GM12878 (cell line): ENCODE results near the gene PLPP1. TPM values are rescaled to one million over a fixed set of nuclear protein-coding genes. Genes with fewer than 3 reads are reported as not detected.

Experiments used
- ATAC-seq: fragments of 200-7000 bp; cut with Tn5 transposase; 3 replicates; pipeline ENCODE4 v1.9.1; 2020; ENCODE audit warnings: mild to moderate bottlenecking, moderate library complexity
- BruUV-seq: library from RNA; stranded (reverse); fragments of 400-500 nt; replicated peaks from 2 replicates; lab custom pipeline; 2021; lab: Mats Ljungman, UMichigan
- CTCF ChIA-PET: fragments of 300-600 bp; sonication (Branson Sonifier 250); formaldehyde crosslinking; extraction: SDS; loops from one replicate; lab custom pipeline; 2021; ENCODE audit warnings: inconsistent platforms; lab: Yijun Ruan, JAX
- POLR2A ChIA-PET: fragments of 350-600 bp; formaldehyde crosslinking; extraction: SDS; loops from one replicate; lab custom pipeline; 2021; ENCODE audit warnings: inconsistent platforms; lab: Charles Lee
- RAD21 ChIA-PET: fragments of 300-600 bp; sonication (Branson Sonifier 250); formaldehyde crosslinking; loops from one replicate; lab custom pipeline; 2023; ENCODE audit warnings: antibody characterized with exemption; ENCODE audit not compliant: unreplicated experiment; lab: Charles Lee
- SMC1A ChIA-PET: fragments of 300-600 bp; sonication (Branson Sonifier 250); formaldehyde crosslinking; loops from one replicate; lab custom pipeline; 2023; ENCODE audit not compliant: unreplicated experiment, uncharacterized antibody; lab: Charles Lee
- DNase-seq: peaks from one replicate; pipeline ENCODE4 v3.0.0-alpha.2; 2011; ENCODE audit warnings: low read depth, low spot score
- FAIRE-seq: peaks from 3 replicates; lab custom pipeline; 2011; peaks lifted over from hg19 to GRCh38; lab: Jason Lieb, UNC
- H2AFZ ChIP-seq: 2 replicates; pipeline ENCODE4 v1.6.0; 2011; ENCODE audit warnings: low read depth, low read length, control low read depth; ENCODE audit not compliant: control insufficient read depth
- H3K27ac ChIP-seq: 2 replicates; pipeline ENCODE4 v1.5.1; 2011; ENCODE audit warnings: control low read depth; ENCODE audit not compliant: control insufficient read depth, insufficient read depth
- H3K27me3 ChIP-seq, 2 experiments: replicated peaks in 1 of 2; 2 replicates each; pipeline versions ENCODE4 v1.6.0 to v1.6.1; 2011; ENCODE audit warnings: low read length in 1 of 2; ENCODE audit not compliant: control insufficient read depth in 2 of 2, insufficient read depth in 2 of 2
- H3K36me3 ChIP-seq, 2 experiments: 2 replicates each; pipeline ENCODE4 v1.5.1; 2011; ENCODE audit warnings: low read length in 1 of 2; ENCODE audit not compliant: control insufficient read depth in 2 of 2, insufficient read depth in 2 of 2
- H3K4me1 ChIP-seq: 2 replicates; pipeline ENCODE4 v1.6.1; 2011; ENCODE audit warnings: mild to moderate bottlenecking, low read length, moderate library complexity, mixed read lengths; ENCODE audit not compliant: control insufficient read depth, insufficient read depth
- H3K4me2 ChIP-seq: 2 replicates; pipeline ENCODE4 v1.6.0; 2011; ENCODE audit warnings: control low read depth; ENCODE audit not compliant: control insufficient read depth, insufficient read depth
- H3K4me3 ChIP-seq: fragments of 200-600 bp; sonication (generic); 2 replicates; pipeline ENCODE4 v1.5.1; 2016
- H3K79me2 ChIP-seq: 2 replicates; pipeline ENCODE4 v1.6.0; 2011; ENCODE audit warnings: low read length; ENCODE audit not compliant: control insufficient read depth, insufficient read depth
- H3K9ac ChIP-seq: 2 replicates; pipeline ENCODE4 v1.8.0; 2011; ENCODE audit warnings: low read length, control low read depth, mixed read lengths; ENCODE audit not compliant: control insufficient read depth, insufficient read depth
- H3K9me3 ChIP-seq: replicated peaks from 3 replicates; pipeline ENCODE4 v1.5.1; 2011; ENCODE audit warnings: mild to moderate bottlenecking, low read length; ENCODE audit not compliant: control insufficient read depth, insufficient read depth
- H4K20me1 ChIP-seq: 2 replicates; pipeline ENCODE4 v1.6.0; 2011; ENCODE audit not compliant: control insufficient read depth, insufficient read depth
- CBFB ChIP-seq: IDR thresholded peaks from 2 replicates; pipeline ENCODE4 v1.6.1; 2016; ENCODE audit warnings: antibody characterized with exemption, low read depth
- CBX5 ChIP-seq: sonication (generic); IDR thresholded peaks from 2 replicates; pipeline ENCODE4 v1.6.1; 2016; ENCODE audit warnings: low read depth, moderate library complexity, mild to moderate bottlenecking, inconsistent platforms
- NR2C2 ChIP-seq: IDR thresholded peaks from 2 replicates; pipeline ENCODE4 v1.6.1; 2011; ENCODE audit warnings: borderline replicate concordance, low read depth; ENCODE audit not compliant: control insufficient read depth, insufficient read length
- WGBS: methylation state at CpG from one replicate; pipeline ENCODE4 v1.1.6; 2016; ENCODE audit warnings: low lambda C conversion rate; ENCODE audit not compliant: insufficient replicate concordance, insufficient coverage; ENCODE audit errors: missing lambda C conversion rate; 5-methylcytosine and 5-hydroxymethylcytosine counted together
- in situ Hi-C: fragments of 300-500 bp; cut with MboI; formaldehyde crosslinking; loops from 9 replicates; pipeline ENCODE4 v1.14.3; 2018; ENCODE audit warnings: mixed read lengths
- intact Hi-C: fragments of 100-400 bp; cut with micrococcal nuclease; formaldehyde crosslinking; loops from one replicate; pipeline ENCODE4 v1.14.2; 2022; ENCODE audit not compliant: unreplicated experiment
- polyA plus RNA-seq, 11 experiments: library from polyadenylated mRNA; depleted of rRNA in 4 of 11; unstranded in 6 of 11; stranded (reverse) in 5 of 11; fragments of >200 nt; fragmentation: Nextera tagmentation in 4 of 11; fragmentation: Illumina TruSeq in 1 of 11; extraction: Ambion mirVana in 4 of 11; extraction: Trizol in 1 of 11; gene quantifications; 1 replicate in 1 of 11; 2 replicates in 10 of 11; pipeline versions ENCODE4 v1.2.1 to v1.2.3, GENCODE V29; 2011 to 2016; ENCODE audit warnings: inconsistent platforms in 2 of 11, missing spikeins in 2 of 11, low read depth in 1 of 11
- total RNA-seq, 4 experiments: library from RNA; depleted of rRNA in 3 of 4; stranded (reverse); fragments of >200 nt in 3 of 4; fragmentation: Illumina TruSeq in 1 of 4; extraction: Trizol in 1 of 4; gene quantifications; 2 replicates each; pipeline versions ENCODE4 v1.2.1 to v1.2.3, GENCODE V29; 2013 to 2021

Gene PLPP1
- total and polyA plus RNA-seq, 10 of the 15 experiments (the other 5 are each of a cell fraction or from before 2014, with no cell fraction given) = 3.0 to 11.3 (median 8.1) TPM

DNA sequence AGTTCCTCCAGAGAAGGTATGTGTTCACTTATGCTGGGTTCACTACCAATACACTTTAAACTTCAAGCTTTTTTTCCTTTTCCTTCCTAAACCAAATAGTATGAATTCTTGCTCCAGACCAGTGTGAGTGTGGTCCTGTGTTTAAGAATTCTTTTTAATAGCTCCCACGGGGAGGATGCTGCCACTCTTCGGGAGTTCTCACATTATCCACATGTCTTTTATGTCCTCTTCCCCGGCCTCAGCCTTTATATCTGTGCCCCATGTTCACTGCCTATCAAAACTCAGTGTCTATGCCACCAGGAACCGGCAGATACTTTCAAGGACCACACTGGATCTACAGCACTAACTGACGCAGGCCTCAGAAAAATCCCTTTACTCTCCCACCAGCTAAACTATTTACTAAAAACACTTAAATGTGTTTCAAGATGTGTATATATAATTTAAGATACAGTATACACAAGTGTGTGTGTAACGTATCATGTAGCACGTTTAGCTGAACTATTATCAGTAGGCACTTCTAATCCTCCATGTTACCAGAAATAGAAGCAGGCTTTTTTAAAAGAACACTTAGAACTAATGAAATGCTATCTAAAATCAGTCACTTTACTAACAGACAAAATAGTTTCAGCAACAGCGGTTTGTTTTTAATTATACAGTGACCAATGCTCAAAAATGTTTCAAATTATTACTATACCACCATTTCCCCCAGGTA is 88.0 kb downstream of the PLPP1 start:
- ChIA-PET SMC1A (no interaction called here), RAD21 (interaction anchor here (0.5 kb wide), 1 partner anchor 50 kb away, joined by 3 read pairs; no protein-coding TSS in a partner anchor)

GRCh38 chr5:55445791-55446190 is 89.0 kb downstream of the PLPP1 start:
- Histone ChIP-seq H3K27ac (no peak overlapping the region), H3K4me3 (no peak overlapping the region), H4K20me1 (no peaks in the 10 kb centered on the region), H3K9me3 (no peaks in the 10 kb centered on the region), H3K9ac (no peak overlapping the region), H2AFZ (no peak overlapping the region), H3K4me2 (no peak overlapping the region), H3K79me2 (no peaks in the 10 kb centered on the region), H3K27me3 (no peaks in the 10 kb centered on the region), H3K36me3 (no peaks in the 10 kb centered on the region), H3K4me1 (no peaks in the 10 kb centered on the region)
- 87% methylated on average over 3 of the region's 3 CpGs for WGBS
- SMC1A ChIA-PET = no interaction called here
- no peak for ATAC-seq
- BruUV-seq = no TSS peak
- CTCF ChIA-PET = interaction anchor here (0.6 kb wide), 1 partner anchor 204 kb away, joined by 3 read pairs; no protein-coding TSS in a partner anchor
- intact Hi-C loops (no loop called here), in situ Hi-C loops (no loop called here)
- RAD21 ChIA-PET = no interaction called here
- TF ChIP-seq NR2C2 (no peak), CBX5 (no peak)
- no peak for DNase-seq
- FAIRE-seq = no peak
- POLR2A ChIA-PET = interaction anchor here (0.6 kb wide), 1 partner anchor 27 kb away, joined by 6 read pairs; no protein-coding TSS in a partner anchor

More for the DNA sequence above, 88.0 kb downstream of the PLPP1 start:
- no peak overlapping the region for H3K4me2 ChIP-seq
- no peak overlapping the region for H2AFZ ChIP-seq
- ChIA-PET CTCF (no interaction called here), POLR2A (no interaction called here)
- DNase-seq = no peak
- intact Hi-C loops (no loop called here), in situ Hi-C loops (no loop called here)
- no peak for TF ChIP-seq CBFB
- H3K27me3 ChIP-seq = no peaks in the 10 kb centered on the region
- FAIRE-seq = no peak
- no peak overlapping the region for H3K9ac ChIP-seq
- WGBS = 65% methylated on average over 8 of the region's 8 CpGs
- no peaks in the 10 kb centered on the region for H3K36me3 ChIP-seq
- H3K27ac ChIP-seq = no peak overlapping the region
- H3K4me1 ChIP-seq = no peaks in the 10 kb centered on the region
- no peaks in the 10 kb centered on the region for H4K20me1 ChIP-seq
- ATAC-seq = no peak
- H3K9me3 ChIP-seq = no peaks in the 10 kb centered on the region
- no TSS peak for BruUV-seq
- H3K4me3 ChIP-seq = no peak overlapping the region
- no peaks in the 10 kb centered on the region for H3K79me2 ChIP-seq
